NCI-H69 (cell line): ENCODE results near the gene PKNOX2.

ENCODE experiments used
- DNase-seq: peaks from one replicate; lab custom pipeline; 2025; lab: John Stamatoyannopoulos, UW

The PKNOX2 gene

GRCh38 chr11:125443767-125444311 lies 279.3 kb downstream of the PKNOX2 start:
- DNase-seq, result no peak

- no peak for DNase-seq
Observed at GRCh38 chr11:125445731-125446130, 281.2 kb downstream of the PKNOX2 start.

GRCh38 chr11:125446279-125446678 lies 281.7 kb downstream of the PKNOX2 start:
- DNase-seq, result no peak

GRCh38 chr11:125447721-125448120 lies 283.2 kb downstream of the PKNOX2 start:
- no peak for DNase-seq

GRCh38 chr11:125448136-125448535 lies 283.6 kb downstream of the PKNOX2 start:
- DNase-seq, result no peak

- DNase-seq, result no peak
Observed at GRCh38 chr11:125449565-125449964, 285.0 kb downstream of the PKNOX2 start.

- DNase-seq, result peak; percentile 83
Observed at GRCh38 chr11:125451400-125452124, 287.0 kb downstream of the PKNOX2 start.

- DNase-seq, result no peak
Observed at GRCh38 chr11:125452125-125452470, 287.5 kb downstream of the PKNOX2 start.

GRCh38 chr11:125454047-125454446 lies 289.5 kb downstream of the PKNOX2 start:
- no peak for DNase-seq

GRCh38 chr11:125455851-125456250 lies 291.3 kb downstream of the PKNOX2 start:
- no peak for DNase-seq

GRCh38 chr11:125457814-125458343 lies 293.3 kb downstream of the PKNOX2 start:
- DNase-seq, result no peak

GRCh38 chr11:125460275-125460674 lies 295.7 kb downstream of the PKNOX2 start:
- DNase-seq, result no peak

GRCh38 chr11:125463590-125464269 lies 299.2 kb downstream of the PKNOX2 start:
- no peak for DNase-seq

GRCh38 chr11:125464270-125464662 lies 299.7 kb downstream of the PKNOX2 start:
- no peak for DNase-seq

- DNase-seq, result no peak
Observed at GRCh38 chr11:125464666-125465065, 300.1 kb downstream of the PKNOX2 start.

- DNase-seq, result no peak
Observed at GRCh38 chr11:125465255-125465654, 300.7 kb downstream of the PKNOX2 start.

- DNase-seq, result no peak
Observed at GRCh38 chr11:125465701-125466100, 301.1 kb downstream of the PKNOX2 start.

GRCh38 chr11:125468025-125468424 lies 303.5 kb downstream of the PKNOX2 start:
- no peak for DNase-seq

- no peak for DNase-seq
Observed at GRCh38 chr11:125468852-125469251, 304.3 kb downstream of the PKNOX2 start.

GRCh38 chr11:125470355-125470754 lies 305.8 kb downstream of the PKNOX2 start:
- no peak for DNase-seq

GRCh38 chr11:125476721-125477120 lies 312.2 kb downstream of the PKNOX2 start:
- DNase-seq, result no peak

- no peak for DNase-seq
Observed at GRCh38 chr11:125479137-125479536, 314.6 kb downstream of the PKNOX2 start.

GRCh38 chr11:125481531-125481930 lies 317.0 kb downstream of the PKNOX2 start:
- no peak for DNase-seq
